ENCODE measurements around the gene WEE1.

Gene WEE1

GRCh38 chr11:9567401-9567800 is 6.1 kb upstream of the WEE1 start:
- DNase-seq, result no peak

DNA sequence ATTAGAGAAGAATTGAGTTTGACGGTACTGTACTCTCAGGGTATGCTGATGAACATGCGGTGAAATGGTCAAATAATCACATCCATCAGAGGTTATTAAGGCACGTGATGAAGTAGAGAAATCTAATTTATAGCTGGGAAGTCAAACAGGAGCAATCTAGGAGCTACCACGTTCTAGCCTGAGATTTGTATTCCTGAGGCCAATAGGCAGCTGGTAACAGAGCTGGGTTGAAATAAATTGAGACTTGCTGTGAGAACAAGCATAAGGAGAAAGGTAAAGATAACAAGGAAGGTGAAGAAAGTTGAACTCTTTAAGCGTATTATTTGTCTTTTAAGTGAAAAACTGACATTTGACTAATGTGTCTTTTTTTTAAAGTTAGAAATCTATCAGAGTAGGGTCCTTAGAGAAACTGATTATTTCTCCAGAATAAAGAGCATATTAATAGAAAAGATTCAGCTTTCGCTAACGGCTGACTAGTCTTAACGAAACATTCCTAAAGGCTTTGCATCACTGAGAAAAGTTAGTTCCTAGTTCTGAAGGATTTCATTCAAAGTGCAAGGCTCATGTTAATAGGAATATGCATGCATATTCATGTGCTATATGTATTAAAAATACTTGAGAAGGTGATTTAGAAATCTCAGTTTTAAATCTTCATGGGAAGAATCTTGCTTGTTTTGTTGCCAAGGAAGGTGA is 5.2 kb upstream of the WEE1 start:
- DNase-seq, result no peak

GRCh38 chr11:9568854-9569587 is 4.4 kb upstream of the WEE1 start:
- DNase-seq, result no peak

- DNase-seq, result no peak
These were observed 3.8 kb upstream of the WEE1 start for GRCh38 chr11:9569588-9570164.

DNA sequence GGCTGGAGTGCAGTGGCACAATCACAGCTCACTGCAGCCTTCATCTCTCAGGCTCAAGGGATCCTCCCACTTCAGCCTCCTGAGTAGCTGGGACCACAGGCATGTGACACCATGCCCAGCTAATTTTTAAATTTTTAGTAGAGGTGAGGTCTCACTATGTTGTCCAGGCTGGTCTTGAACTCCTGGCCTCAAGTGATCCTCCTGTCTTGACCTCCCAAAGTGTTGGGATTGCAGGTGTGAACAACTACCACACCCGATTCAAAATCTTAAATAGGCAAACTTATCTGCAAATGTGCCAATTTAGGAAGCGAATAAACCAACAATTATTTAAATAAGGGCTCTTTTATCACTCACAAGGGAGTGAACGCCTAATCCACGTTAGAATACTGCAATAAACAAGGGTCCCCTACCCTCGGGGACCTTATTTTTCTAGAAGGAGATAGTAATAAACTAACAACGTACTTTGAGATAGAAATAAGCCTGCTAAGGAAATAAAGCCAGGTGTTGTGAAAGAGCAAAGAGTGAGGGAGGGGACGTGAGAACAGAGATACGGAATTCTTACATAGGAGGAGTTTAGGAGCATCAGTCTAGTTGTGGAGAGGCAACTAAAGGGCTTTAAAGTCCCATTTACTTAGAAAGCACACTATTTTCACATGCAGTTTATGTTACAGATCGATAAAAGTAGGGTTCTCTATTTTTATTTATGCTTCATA is 3.0 kb upstream of the WEE1 start:
- no peak for DNase-seq

DNA sequence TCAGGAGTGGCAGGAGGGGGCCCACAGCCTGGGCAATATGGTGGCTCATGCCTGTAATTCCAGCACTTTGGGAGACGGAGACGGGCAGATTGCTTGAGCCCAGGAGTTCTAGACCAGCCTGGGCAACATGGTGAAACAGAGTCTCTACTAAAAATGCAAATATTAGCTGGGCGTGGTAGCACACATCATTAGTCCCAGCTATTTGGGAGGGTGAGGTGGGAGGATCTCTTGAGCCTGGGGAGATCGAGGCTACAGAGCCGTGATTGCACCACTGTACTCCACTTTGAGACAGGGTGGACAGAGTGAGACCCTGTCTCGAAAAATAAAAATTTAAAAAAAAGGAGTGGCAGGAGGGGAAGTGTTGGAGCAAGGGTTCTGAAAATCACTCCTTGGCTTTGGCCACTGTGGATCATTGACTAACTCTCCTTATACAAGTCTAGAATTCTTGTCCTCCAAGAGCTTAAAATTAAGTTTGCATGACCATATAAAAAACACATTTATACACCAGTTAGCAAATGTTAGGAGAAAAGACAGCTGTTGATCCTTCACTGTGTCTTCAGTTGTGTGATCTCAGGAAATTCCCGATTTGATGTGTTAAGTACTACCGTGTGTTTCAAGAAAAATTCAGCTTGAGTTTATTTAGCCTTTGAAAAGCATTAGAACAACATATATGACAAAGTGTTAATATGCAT is 2.3 kb upstream of the WEE1 start:
- DNase-seq, result no peak

- DNase-seq, result no peak
These were observed 1.7 kb upstream of the WEE1 start for GRCh38 chr11:9571763-9572115.

GRCh38 chr11:9573775-9574621 is 528 bp downstream of the WEE1 start:
- DNase-seq, result peak; percentile 32

DNA sequence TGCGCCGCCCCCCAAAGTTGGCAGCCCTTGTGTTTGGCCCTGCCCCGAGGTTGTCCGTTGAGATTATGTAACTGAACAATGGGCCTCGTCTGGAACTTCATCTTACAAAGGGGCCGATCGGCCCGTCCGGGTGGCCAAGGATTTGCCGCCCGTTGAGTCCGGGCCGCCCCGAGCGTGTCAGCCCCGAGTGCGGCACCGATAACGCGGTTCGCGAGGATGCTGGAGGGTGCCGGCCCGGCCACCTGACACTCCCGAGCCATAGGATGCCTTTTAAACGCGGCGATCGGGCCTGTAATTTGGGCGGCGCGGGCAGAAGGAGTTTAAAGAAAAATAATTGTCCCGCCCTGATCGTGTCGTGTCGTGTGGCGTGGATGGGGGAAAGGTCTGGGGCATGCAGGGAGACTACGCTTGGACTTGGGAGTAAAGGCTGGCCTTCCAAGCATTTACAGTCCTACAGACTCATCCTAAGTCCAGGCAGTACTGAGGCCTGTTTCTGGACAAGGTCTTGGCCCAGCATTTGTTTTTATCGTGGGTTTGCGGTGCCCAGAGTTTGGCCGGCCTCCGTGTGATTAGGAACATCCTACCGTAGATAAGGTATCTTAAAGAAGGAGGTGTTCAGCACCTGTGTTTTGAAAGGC is 1.3 kb downstream of the WEE1 start:
- DNase-seq, result no peak

- DNase-seq, result no peak
These were observed 2.1 kb downstream of the WEE1 start for GRCh38 chr11:9575260-9576240.

DNA sequence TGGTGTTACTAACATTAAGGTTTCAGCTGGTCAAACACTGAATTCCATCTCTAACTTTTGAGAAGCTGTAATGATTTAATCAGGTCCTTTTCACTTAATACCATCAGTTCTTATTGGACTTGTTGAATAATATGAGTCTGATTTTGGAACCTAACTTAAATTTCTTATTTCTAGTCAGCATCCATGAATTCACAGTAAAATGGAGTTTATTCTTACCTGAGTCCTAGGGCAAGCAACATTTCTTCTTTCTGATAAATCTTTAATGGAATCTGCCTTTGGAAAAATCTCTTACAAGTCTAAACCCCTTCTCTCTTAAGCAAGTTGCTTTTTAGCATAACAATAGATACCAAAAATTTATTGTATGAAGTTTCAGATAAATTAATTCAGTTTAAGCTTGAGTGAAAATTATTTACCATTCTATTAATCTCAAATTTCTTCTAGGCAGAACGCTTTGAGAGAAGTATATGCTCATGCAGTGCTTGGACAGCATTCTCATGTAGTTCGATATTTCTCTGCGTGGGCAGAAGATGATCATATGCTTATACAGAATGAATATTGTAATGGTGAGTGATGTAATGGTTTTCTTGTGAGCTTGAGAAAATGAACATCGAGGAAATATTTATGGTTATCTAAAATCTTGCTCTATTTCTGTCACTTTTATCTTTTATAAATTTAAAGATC is 3.4 kb downstream of the WEE1 start:
- DNase-seq, result no peak

DNA sequence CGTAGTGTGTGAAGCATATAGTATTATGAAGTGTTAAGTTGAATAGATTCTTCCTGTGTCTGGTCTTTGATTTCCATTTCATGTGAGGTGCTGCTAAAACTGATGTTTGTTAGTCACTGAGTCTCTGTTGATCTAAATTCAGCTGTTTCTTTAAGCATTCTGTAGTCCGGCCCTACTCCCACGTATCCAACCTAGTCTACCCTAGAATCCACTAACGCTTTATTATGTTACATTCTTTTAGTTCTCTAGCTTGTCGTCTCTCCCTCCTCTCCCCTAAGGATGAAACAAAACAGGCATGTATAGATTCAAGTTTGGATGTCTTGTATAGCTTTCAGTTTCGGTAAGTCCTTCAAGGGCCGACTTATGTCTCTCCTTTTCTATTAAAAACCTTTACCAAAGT is 4.1 kb downstream of the WEE1 start:
- no peak for DNase-seq

GRCh38 chr11:9580894-9581293 is 7.4 kb downstream of the WEE1 start:
- DNase-seq, result no peak

GRCh38 chr11:9581556-9582161 is 8.2 kb downstream of the WEE1 start:
- DNase-seq, result no peak

DNA sequence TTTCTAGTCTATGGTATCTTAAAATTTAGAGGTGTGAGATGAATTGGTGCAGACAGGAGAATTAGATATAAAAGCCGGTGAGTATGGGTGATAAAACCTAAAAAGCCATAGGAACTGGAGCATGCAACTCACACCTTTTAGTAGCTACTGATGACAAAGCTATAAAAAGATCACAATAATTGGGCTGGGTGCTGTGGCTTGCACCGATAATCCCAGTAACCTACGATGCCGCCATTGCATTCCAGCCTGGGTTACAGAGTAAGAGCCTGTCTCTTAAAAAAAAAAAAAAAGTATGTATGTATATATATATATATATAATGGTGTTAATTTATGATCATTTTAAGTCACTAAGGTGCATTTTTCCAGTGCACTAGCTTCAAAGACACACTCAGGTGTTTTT is 17.2 kb downstream of the WEE1 start:
- no peak for DNase-seq

GRCh38 chr11:9594267-9595046 is 21.0 kb downstream of the WEE1 start:
- DNase-seq, result no peak

DNA sequence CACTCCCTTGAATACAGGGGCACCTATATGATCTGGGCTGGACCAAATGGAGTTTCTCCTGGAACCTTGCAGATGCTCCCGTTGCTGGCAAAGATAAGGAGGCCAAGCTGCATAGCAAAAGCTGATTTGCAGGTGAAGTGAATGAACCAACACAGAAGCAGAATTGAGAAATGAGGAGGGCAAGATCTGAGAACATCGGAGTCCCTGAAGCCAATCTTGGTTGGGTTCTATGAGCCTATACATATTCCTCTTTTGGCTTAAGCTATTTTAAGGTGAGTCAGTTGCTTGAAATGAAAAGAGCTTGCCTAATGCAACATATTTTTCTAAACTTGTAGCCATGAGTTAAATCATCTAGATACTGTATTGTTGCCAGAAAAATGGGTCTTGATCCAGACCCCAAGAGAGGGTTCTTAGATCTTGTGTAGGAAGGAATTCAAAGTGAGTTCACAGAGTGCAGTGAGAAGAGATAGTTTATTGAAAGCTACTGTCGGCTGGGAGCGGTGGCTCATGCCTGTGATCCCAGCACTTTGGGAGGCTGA is 23.5 kb downstream of the WEE1 start:
- no peak for DNase-seq

DNA sequence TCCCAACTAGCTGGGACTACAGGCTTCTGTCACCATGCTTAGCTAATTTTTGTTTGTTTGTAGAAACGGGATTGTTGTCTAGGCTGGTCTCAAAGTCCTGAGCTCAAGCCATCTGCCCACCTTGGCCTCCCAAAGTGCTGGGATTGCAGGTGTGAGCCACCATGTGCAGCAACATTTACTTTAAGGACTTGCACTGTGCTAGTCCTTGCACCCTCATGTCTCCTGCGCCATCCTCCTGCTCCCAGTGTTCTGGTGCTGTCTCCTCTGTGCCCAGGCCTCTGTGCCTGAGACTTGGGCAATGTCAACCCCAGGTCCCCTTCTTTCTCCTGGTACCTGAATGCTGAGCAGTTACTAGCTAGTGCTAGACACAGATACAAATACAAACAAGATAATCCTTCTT is 26.7 kb downstream of the WEE1 start:
- DNase-seq, result no peak
